GM12864 (cell line): ENCODE measurements around the gene MPZL1.
"Not testable (repeated sequence)": the region's sequence is repeated elsewhere in the genome, so short reads cannot be mapped to it uniquely, and the experiment has no call there.

ENCODE experiments used
- DNase-seq: peaks from one replicate; pipeline ENCODE4 v3.0.0-alpha.2; 2011; ENCODE audit warnings: low read depth
- H3K4me3 ChIP-seq: 2 replicates; pipeline ENCODE4 v1.5.1; 2011; ENCODE audit warnings: mild to moderate bottlenecking, low read depth, low read length, control low read depth
- TF ChIP-seq, protein P1 (sequence below): IDR thresholded peaks from 2 replicates; pipeline ENCODE4 v1.5.1; 2011; ENCODE audit warnings: low read depth, mild to moderate bottlenecking, moderate library complexity, low read length, control low read depth, inconsistent platforms; ENCODE audit errors: missing control alignments

The MPZL1 gene

DNA sequence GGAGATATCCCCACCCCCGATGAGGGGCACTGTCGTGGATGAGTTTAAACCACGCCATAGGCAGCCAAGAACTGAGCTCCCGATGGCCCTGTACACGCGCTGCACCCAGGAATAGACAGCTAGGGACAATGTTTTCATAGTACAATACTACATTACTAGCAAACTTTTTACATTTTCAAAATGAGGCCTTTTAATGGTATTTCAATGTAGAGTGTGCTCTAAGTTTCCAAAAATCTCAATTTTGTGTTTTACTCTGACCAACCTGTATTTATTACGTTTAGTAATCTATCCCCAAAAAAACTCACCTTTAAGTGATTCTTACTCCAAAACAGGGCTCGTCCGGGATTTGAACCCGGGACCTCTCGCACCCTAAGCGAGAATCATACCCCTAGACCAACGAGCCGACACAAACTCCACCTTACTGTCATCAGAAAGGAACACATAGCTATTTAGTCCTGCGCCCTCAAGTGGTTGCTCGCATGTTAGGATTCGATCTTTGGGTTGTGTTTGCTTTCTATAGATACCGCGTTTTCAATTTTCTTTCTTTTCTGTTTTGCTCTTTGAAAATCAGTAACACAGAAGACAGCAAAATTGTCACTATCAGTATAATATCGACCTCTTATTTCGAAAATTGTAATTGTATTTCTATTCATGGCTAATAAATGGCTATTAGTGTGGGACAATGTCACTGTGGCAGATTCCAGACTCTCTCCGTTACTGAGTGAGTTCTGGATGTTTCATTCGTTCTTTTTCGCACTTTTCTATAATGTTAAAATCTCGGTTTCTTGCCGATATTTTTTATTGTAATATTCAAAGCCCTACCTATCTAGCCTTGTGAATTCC, 6.4 kb upstream of the MPZL1 start:
- peak overlapping the region; percentile 95 for H3K4me3 ChIP-seq
- TF ChIP-seq, protein P1, sequence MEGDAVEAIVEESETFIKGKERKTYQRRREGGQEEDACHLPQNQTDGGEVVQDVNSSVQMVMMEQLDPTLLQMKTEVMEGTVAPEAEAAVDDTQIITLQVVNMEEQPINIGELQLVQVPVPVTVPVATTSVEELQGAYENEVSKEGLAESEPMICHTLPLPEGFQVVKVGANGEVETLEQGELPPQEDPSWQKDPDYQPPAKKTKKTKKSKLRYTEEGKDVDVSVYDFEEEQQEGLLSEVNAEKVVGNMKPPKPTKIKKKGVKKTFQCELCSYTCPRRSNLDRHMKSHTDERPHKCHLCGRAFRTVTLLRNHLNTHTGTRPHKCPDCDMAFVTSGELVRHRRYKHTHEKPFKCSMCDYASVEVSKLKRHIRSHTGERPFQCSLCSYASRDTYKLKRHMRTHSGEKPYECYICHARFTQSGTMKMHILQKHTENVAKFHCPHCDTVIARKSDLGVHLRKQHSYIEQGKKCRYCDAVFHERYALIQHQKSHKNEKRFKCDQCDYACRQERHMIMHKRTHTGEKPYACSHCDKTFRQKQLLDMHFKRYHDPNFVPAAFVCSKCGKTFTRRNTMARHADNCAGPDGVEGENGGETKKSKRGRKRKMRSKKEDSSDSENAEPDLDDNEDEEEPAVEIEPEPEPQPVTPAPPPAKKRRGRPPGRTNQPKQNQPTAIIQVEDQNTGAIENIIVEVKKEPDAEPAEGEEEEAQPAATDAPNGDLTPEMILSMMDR = peak; percentile 93
- peak; percentile 79 for DNase-seq

DNA sequence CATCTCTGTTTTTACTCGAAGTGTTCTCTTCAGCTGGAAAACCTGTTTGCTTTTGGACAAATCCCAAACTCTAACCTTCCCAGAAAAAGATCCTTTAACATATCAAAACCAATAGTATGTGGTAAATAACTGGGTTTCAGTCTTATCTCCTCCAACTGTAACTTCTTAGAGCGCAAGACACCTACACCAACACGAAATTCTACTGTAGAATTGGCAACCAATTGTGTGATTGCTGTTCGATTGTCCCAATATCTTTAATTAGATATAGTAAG, 5.8 kb upstream of the MPZL1 start:
- peak overlapping the region; percentile 77 for H3K4me3 ChIP-seq
- TF ChIP-seq, protein P1 = no peak
- no peak for DNase-seq

DNA sequence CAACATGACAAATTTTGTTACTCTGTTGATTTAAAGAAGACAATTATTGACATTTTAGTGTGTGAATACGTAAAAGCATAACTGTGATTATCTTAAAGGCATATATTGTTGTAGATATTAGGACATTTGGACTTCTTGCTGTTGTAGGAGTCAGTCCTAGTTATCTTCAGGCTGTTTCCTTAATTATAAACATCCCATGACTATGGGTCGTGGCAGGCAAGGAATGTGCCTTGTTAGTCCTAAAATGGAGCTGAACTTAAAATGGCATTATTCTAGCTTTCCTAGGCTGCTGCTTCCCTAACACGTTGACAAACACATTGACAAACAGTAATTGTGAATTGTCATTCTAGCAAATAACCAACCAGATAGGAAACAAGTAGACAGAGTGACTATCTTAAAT, 4.4 kb upstream of the MPZL1 start:
- TF ChIP-seq, protein P1 = no peak
- no peak for DNase-seq
- no peak overlapping the region for H3K4me3 ChIP-seq

DNA sequence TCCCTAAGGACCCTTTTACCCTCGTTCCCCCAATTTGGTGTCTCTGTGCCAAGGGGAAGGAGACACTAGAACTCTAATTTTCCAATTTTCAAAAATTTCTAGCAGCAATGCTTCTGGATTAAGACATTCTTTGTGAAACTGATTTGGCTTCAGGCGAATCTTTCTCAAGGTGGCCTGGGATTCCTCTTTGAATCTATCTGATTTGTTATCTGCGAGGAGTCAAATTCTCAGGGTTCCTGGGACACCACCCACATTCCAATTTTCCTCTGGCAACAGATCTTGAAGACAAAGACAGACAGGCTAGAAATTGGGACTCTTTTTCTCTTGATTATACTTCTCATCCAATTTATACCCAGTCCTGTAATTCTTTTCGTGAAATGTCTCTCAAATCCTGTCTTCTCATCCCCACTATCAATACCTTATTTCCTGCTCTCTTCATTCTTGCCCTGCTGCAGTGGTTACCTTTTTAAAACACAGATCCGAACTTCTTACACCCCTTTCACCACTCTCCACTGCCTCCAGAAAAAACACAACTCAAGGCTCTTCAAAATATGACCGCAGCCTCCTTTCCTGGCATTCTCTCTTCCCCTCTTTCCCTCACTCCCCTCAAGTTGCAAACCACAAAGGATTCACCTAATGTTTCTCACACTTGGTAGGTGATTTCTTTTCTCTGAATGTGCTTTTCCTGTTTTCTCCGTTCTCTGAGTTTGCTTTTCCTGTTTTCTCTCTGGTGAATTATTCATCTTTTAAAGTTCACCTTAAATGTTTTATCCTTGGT, 2.7 kb upstream of the MPZL1 start:
- TF ChIP-seq, protein P1 = no peak
- peak overlapping the region; percentile 31; the same call in 1 of the 2 replicates for H3K4me3 ChIP-seq
- DNase-seq = no peak

DNA sequence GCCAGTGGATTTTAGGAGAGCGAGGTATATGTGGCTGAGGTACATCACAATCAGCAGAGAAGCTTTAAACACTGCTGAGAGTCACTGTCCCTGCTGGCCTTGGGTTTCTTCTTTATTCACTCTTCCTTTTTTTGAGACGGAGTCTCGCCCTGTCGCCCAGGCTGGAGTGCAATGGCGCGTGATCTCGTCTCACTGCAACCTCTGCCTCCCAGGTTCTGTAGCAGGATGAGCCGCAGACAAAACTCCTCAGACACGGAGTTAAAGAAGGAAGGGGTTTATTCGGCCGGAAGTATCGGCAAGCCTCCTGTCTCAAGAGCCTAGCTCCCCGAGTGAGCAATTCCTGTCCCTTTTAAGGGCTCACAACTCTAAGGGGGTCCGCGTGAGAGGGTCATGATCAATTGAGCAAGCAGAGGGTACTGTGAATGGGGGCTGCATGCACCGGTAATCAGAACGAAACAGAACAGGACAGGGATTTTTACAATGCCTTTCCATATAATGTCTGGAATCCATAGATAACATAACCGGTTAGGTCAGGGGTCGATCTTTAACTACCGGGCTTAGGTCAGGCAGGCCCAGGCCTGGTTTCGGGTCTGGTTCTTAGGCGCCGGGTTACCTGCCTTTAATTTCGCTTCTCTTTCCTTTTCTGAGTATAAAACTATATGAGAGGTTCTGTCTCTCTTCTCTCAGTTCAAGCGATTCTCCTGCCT, 1.9 kb upstream of the MPZL1 start:
- not testable (repeated sequence) for DNase-seq
- H3K4me3 ChIP-seq = peak overlapping the region; percentile 31

DNA sequence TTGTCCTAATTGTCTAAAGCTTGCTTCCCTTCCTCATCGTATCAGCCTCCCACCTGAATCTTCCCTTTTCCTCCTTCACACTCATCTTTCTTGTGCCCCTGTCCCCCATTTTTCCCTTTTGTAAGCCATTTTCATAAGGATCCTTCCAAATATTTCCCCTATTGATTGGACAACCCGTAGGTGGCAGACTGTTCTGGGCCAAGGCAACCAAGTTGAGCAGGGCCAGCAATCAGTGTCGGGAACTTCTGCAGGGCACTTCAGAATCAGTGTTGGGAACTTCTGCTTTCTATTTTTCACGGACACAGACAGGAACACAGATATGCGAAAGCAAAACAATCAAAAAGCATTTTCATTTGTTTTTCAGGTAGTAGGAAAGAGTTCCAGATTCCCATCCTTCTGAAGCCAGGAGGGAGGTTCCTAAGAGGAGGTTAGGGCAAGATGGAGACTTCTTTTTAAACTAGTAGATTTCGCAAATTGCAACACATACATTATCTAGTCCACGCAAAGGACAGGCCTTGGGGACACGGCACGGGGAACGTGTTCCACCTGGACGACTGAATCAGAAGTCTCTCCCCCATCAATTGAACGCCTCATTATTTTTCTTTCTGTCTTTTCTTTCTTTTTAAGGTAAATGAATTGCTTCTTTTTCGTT, 691 bp upstream of the MPZL1 start:
- DNase-seq = no peak
- peak overlapping the region; percentile 99 for H3K4me3 ChIP-seq
- TF ChIP-seq, protein P1 = peak; percentile 14

DNA sequence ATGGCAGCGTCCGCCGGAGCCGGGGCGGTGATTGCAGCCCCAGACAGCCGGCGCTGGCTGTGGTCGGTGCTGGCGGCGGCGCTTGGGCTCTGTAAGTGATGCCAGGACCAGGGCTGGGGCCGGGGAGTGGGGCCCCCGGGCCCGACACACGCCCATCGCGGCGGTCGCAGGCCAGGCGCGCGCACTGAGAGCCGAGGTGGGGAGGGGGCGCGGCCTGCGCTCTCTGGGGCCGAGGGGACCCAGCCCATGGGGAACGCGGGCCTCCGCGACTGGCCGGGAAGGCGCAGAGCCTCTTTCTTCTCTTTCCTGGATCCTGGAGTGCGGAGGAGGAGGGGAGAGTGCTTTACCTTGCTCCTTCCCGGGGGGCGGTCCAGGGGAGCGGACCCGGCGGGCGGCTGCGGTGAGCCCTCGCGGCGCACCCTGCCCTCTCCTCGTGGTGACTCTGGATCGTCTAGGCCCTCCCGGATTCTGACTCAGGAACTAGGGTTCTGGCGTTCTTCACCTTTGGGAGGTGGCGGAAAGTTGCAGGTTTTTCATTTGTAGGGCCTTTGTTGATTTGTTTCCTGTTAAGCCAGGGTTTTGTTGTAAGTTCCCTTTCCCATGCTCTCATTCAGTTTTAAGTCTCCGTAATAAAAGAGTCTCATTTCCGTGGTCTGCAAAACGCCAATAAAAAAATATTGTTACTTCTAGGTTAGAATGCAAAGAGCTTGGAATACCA, 529 bp downstream of the MPZL1 start:
- TF ChIP-seq, protein P1 = no peak
- H3K4me3 ChIP-seq = peak overlapping the region; percentile 99
- no peak for DNase-seq
